Astrocyte (in vitro differentiated cells and primary cell): ENCODE measurements around the gene SCTR.

Source experiments
- CTCF ChIP-seq: IDR thresholded peaks from 2 replicates; pipeline ENCODE4 v1.5.1; 2011; ENCODE audit warnings: low read depth, mild to moderate bottlenecking, inconsistent platforms, low read length, moderate library complexity; ENCODE audit not compliant: insufficient read depth
- EZH2 ChIP-seq: IDR thresholded peaks from 2 replicates; pipeline ENCODE4 v1.6.1; 2012; ENCODE audit warnings: mild to moderate bottlenecking, low read length, inconsistent platforms; ENCODE audit not compliant: insufficient read depth

- no peak for TF ChIP-seq CTCF
- TF ChIP-seq EZH2: no peak
Measured at GRCh38 chr2:119408221-119408619, 116.1 kb downstream of the SCTR start.
